Caco-2 (cell line): ENCODE results near the gene AQP9. TPM values are rescaled to one million over a fixed set of nuclear protein-coding genes. Genes with fewer than 3 reads are reported as not detected.

Experiments
- BruUV-seq: library from RNA; stranded (reverse); fragments of 400-500 nt; replicated peaks from 2 replicates; lab custom pipeline; 2021; lab: Mats Ljungman, UMichigan
- CTCF ChIA-PET: fragments of 300-600 bp; sonication (Branson Sonifier 250); formaldehyde crosslinking; loops from one replicate; lab custom pipeline; 2022; ENCODE audit warnings: antibody characterized with exemption; lab: Charles Lee
- POLR2A ChIA-PET: fragments of 300-600 bp; sonication (Branson Sonifier 250); formaldehyde crosslinking; loops from one replicate; lab custom pipeline; 2022; ENCODE audit warnings: antibody characterized with exemption; lab: Charles Lee
- DNase-seq, 2 experiments: peaks; one replicate each; pipeline versions ENCODE4 v3.0.0 to v3.0.0-alpha.2; 2020 to 2022
- H3K27me3 ChIP-seq: replicated peaks from 2 replicates; pipeline ENCODE4 v1.6.0; 2011; ENCODE audit warnings: low read length; ENCODE audit not compliant: control insufficient read depth, insufficient read depth
- H3K36me3 ChIP-seq: 2 replicates; pipeline ENCODE4 v1.5.1; 2011; ENCODE audit warnings: low read length; ENCODE audit not compliant: control insufficient read depth, insufficient read depth
- H3K4me1 ChIP-seq: fragments of 250-450 bp; sonication (Bioruptor Pico); 2 replicates; pipeline ENCODE4 v1.5.1; 2020; ENCODE audit warnings: mild to moderate bottlenecking
- H3K4me3 ChIP-seq: 2 replicates; pipeline ENCODE4 v1.5.1; 2011; ENCODE audit warnings: low read depth, mild to moderate bottlenecking, control low read depth, low read length
- H3K9me3 ChIP-seq: fragments of 250-450 bp; sonication (Bioruptor Pico); 2 replicates; pipeline ENCODE4 v1.5.1; 2020; ENCODE audit warnings: mild to moderate bottlenecking, moderate library complexity
- H3K27ac Mint-ChIP-seq: one replicate; pipeline ENCODE4 v1.8.0; 2022; ENCODE audit warnings: mixed read lengths; ENCODE audit not compliant: unreplicated experiment
- H3K27me3 Mint-ChIP-seq: one replicate; pipeline ENCODE4 v1.8.0; 2022; ENCODE audit warnings: mixed read lengths; ENCODE audit not compliant: insufficient read depth, unreplicated experiment
- H3K36me3 Mint-ChIP-seq: one replicate; pipeline ENCODE4 v1.8.0; 2022; ENCODE audit warnings: mild to moderate bottlenecking, mixed read lengths; ENCODE audit not compliant: insufficient read depth, unreplicated experiment
- H3K4me1 Mint-ChIP-seq: one replicate; pipeline ENCODE4 v1.8.0; 2022; ENCODE audit warnings: low read depth, mixed read lengths; ENCODE audit not compliant: unreplicated experiment
- H3K4me3 Mint-ChIP-seq: one replicate; pipeline ENCODE4 v1.8.0; 2022; ENCODE audit warnings: mild to moderate bottlenecking, moderate library complexity, mixed read lengths; ENCODE audit not compliant: unreplicated experiment
- H3K9me3 Mint-ChIP-seq: one replicate; pipeline ENCODE4 v1.8.0; 2022; ENCODE audit warnings: mixed read lengths; ENCODE audit not compliant: unreplicated experiment
- CTCF ChIP-seq, 2 experiments: fragments of 200-600 bp in 1 of 2; IDR thresholded peaks; 1 replicate in 1 of 2; 2 replicates in 1 of 2; pipeline versions ENCODE4 v1.5.1 to v1.8.0; 2011 to 2022; ENCODE audit warnings: antibody characterized with exemption in 1 of 2, control low read depth in 1 of 2, inconsistent platforms in 1 of 2, low read depth in 1 of 2, low read length in 1 of 2, mild to moderate bottlenecking in 1 of 2, moderate library complexity in 1 of 2; ENCODE audit not compliant: insufficient read depth in 1 of 2, severe bottlenecking in 1 of 2, unreplicated experiment in 1 of 2
- intact Hi-C: fragments of 100-400 bp; cut with micrococcal nuclease; formaldehyde crosslinking; loops from one replicate; pipeline ENCODE4 v1.10.0; 2022; ENCODE audit not compliant: unreplicated experiment
- total RNA-seq: library from RNA; stranded (reverse); gene quantifications from 2 replicates; pipeline ENCODE4 v1.2.3, GENCODE V29; 2022

The AQP9 gene
- total RNA-seq, 1 experiment from 2014 or later, result not detected

- no peak overlapping the region for H3K4me3 ChIP-seq
- ChIA-PET CTCF (no interaction called here), POLR2A (no interaction called here)
- intact Hi-C loops, result no loop called here
- H3K4me1 ChIP-seq, result no peaks in the 10 kb centered on the region
- Mint-ChIP-seq H3K27me3 (peaks cover 8% of the 10 kb centered on the region), H3K36me3 (no peaks in the 10 kb centered on the region), H3K4me1 (no peaks in the 10 kb centered on the region), H3K27ac (no peak overlapping the region), H3K9me3 (no peaks in the 10 kb centered on the region), H3K4me3 (no peak overlapping the region)
- H3K27me3 ChIP-seq, result no peaks in the 10 kb centered on the region
- no peaks in the 10 kb centered on the region for H3K9me3 ChIP-seq
- TF ChIP-seq CTCF (IDR thresholded peaks at IDR 0.05; ENCODE audit: insufficient read depth in 1 of 2, low read depth in 1 of 2, low read length in 1 of 2, severe bottlenecking in 1 of 2, unreplicated experiment in 1 of 2), result no peak
- DNase-seq, result no peak
- no TSS peak for BruUV-seq
- no peaks in the 10 kb centered on the region for H3K36me3 ChIP-seq
These were observed 20.6 kb upstream of the AQP9 start for GRCh38 chr15:58117619-58118018.

DNA sequence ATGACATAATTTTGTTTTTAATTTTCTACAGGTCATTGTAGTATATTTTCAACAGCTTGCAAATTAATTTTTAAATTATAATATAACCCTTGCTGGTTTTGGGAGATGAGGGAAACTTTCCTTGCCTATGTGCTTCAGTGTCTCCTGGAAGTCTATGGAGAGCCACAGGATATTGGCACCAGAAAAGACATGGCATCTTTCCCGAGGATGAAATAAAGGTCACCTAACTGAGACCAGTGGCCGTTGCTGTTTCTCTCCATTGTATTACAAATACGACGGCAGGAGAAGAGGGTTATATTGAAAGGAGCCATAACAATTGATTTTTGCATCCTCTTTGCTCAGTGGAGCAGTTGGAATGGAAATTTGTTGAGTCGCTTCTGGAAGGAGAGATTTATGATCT lies 19.9 kb upstream of the AQP9 start:
- H3K9me3 Mint-ChIP-seq, result no peaks in the 10 kb centered on the region
- no peaks in the 10 kb centered on the region for H3K36me3 Mint-ChIP-seq
- no peak for TF ChIP-seq CTCF (IDR thresholded peaks at IDR 0.05; ENCODE audit: insufficient read depth in 1 of 2, low read depth in 1 of 2, low read length in 1 of 2, severe bottlenecking in 1 of 2, unreplicated experiment in 1 of 2)
- H3K4me3 ChIP-seq, result no peak overlapping the region
- H3K27ac Mint-ChIP-seq, result no peak overlapping the region
- POLR2A ChIA-PET, result no interaction called here
- intact Hi-C loops, result no loop called here
- no peak for DNase-seq
- CTCF ChIA-PET, result no interaction called here
- H3K9me3 ChIP-seq, result no peaks in the 10 kb centered on the region
- H3K4me3 Mint-ChIP-seq, result no peak overlapping the region
- BruUV-seq, result no TSS peak
- H3K27me3 ChIP-seq, result no peaks in the 10 kb centered on the region
- no peaks in the 10 kb centered on the region for H3K4me1 ChIP-seq
- peaks cover 6% of the 10 kb centered on the region for H3K27me3 Mint-ChIP-seq
- H3K4me1 Mint-ChIP-seq, result no peaks in the 10 kb centered on the region
- no peaks in the 10 kb centered on the region for H3K36me3 ChIP-seq

DNA sequence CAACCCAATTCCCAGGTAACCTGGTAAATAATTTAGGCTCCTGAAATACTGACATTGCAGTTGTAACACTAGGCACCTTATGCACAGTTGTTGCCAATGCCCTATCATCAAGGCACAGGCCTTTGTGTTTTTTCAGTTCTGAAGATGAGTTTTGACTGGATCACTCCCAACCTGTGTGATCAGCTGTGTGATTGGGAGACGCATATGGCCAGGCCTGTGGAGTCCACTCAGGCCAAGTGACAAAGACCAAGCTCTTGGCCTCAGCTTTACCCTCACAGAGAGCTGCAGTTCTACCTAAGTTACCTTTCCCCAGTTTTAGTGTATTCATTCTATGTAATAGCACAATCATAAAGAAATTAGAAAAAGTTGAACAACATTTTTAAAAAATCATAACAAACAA lies 19.2 kb upstream of the AQP9 start:
- Mint-ChIP-seq H3K27me3 (peaks cover 6% of the 10 kb centered on the region), H3K9me3 (no peaks in the 10 kb centered on the region), H3K4me1 (no peaks in the 10 kb centered on the region), H3K4me3 (no peak overlapping the region), H3K36me3 (no peaks in the 10 kb centered on the region), H3K27ac (no peak overlapping the region)
- ChIA-PET CTCF (no interaction called here), POLR2A (no interaction called here)
- intact Hi-C loops, result no loop called here
- no peak for TF ChIP-seq CTCF (IDR thresholded peaks at IDR 0.05; ENCODE audit: insufficient read depth in 1 of 2, low read depth in 1 of 2, low read length in 1 of 2, severe bottlenecking in 1 of 2, unreplicated experiment in 1 of 2)
- no TSS peak for BruUV-seq
- no peak for DNase-seq
- no peaks in the 10 kb centered on the region for H3K36me3 ChIP-seq
- no peak overlapping the region for H3K4me3 ChIP-seq
- no peaks in the 10 kb centered on the region for H3K27me3 ChIP-seq
- no peaks in the 10 kb centered on the region for H3K9me3 ChIP-seq
- H3K4me1 ChIP-seq, result no peaks in the 10 kb centered on the region
